ENCODE measurements around the gene ACOX3. TPM values are rescaled to one million over a fixed set of nuclear protein-coding genes. Genes with fewer than 3 reads are reported as not detected.
A peak's percentile ranks its signal among the peaks of the same experiment; 100 is the strongest.

The ACOX3 gene
- polyA plus RNA-seq, 1 donor (not counting 4 experiments of a cell fraction or from before 2014, with no cell fraction given) = 6.7 TPM

DNA sequence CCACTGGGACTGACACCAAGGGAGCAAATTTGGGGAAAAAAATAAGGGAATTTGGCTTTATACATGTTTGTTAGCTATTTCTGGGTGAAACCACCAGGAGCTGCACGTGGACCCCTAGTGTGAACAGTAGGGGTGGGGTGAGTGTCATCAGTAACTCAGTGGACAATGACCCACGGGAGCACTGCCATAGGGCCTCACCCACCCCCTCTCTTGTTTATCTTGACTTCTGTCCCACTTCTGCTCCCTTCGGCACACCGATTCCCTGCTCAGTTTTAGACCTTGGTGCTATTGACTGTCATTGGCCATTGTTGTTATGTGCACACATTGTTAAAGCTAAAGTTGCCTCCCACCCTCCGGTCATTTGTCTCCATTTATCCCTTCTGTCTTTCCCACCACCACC lies 9.0 kb downstream of the ACOX3 start:
- DNase-seq (ENCODE audit: low read depth, low spot score) (no peak), FAIRE-seq (no peak)
- Histone ChIP-seq H3K9me3 (ENCODE audit: control insufficient read depth, low read depth, low read length) (no peaks in the 10 kb centered on the region), H3K9ac (ENCODE audit: control insufficient read depth, extremely low read depth, insufficient read depth, low read length) (no peak overlapping the region), H3K79me2 (ENCODE audit: control insufficient read depth, insufficient read depth, low read length) (peaks cover 6% of the 10 kb centered on the region), H4K20me1 (ENCODE audit: control insufficient read depth, extremely low read depth, insufficient read depth, low read length) (no peaks in the 10 kb centered on the region), H3K36me3 (ENCODE audit: control insufficient read depth in 2 of 2, extremely low read depth in 1 of 2, insufficient read depth in 2 of 2, low read length in 2 of 2) (no peaks in the 10 kb centered on the region), H3K27me3 (ENCODE audit: control insufficient read depth, extremely low read depth, insufficient read depth, low read length) (no peaks in the 10 kb centered on the region), H3K9me1 (ENCODE audit: control insufficient read depth, extremely low read depth, insufficient read depth, low read length) (no peaks in the 10 kb centered on the region), H2AFZ (ENCODE audit: control insufficient read depth, low read length) (no peak overlapping the region), H3K4me1 (ENCODE audit: control insufficient read depth, extremely low read depth, insufficient read depth, low read length) (peaks cover 24% of the 10 kb centered on the region), H3K27ac (ENCODE audit: control insufficient read depth, insufficient read depth, low read length) (no peak overlapping the region), H3K4me3 (ENCODE audit: control insufficient read depth in 2 of 3, extremely low read depth in 1 of 3, insufficient read depth in 2 of 3, low read depth in 1 of 3, low read length in 3 of 3) (no peak overlapping the region), H3K4me2 (ENCODE audit: control insufficient read depth, extremely low read depth, insufficient read depth, low read depth, low read length) (no peak overlapping the region)
- dilution Hi-C loops (cut with MboI; ENCODE audit: extremely low pct_ligation_motif_present, low sequenced_read_pairs) = no loop called here
- TF ChIP-seq CTCF (optimal IDR thresholded peaks at IDR 0.05 in 1 of 3, IDR thresholded peaks at IDR 0.05 in 1 of 3, conservative IDR thresholded peaks at IDR 0.05 in 1 of 3; ENCODE audit: extremely low read depth in 1 of 3, insufficient read depth in 2 of 3, low read length in 3 of 3) = no peak
- no peak for TF ChIP-seq EZH2 (IDR thresholded peaks at IDR 0.05; ENCODE audit: low read length)

- DNase-seq (ENCODE audit: low read depth, low spot score) (peak; percentile 23), FAIRE-seq (no peak)
- H3K27ac ChIP-seq (ENCODE audit: control insufficient read depth, insufficient read depth, low read length) = peak overlapping the region; percentile 16
Measured at GRCh38 chr4:8428288-8429097, 12.0 kb downstream of the ACOX3 start.

More at GRCh38 chr4:8428288-8429097, 12.0 kb downstream of the ACOX3 start:
- H3K9me1 ChIP-seq (ENCODE audit: control insufficient read depth, extremely low read depth, insufficient read depth, low read length) = no peaks in the 10 kb centered on the region
- no peak for TF ChIP-seq EZH2 (IDR thresholded peaks at IDR 0.05; ENCODE audit: low read length)
- TF ChIP-seq CTCF (optimal IDR thresholded peaks at IDR 0.05 in 1 of 3, IDR thresholded peaks at IDR 0.05 in 1 of 3, conservative IDR thresholded peaks at IDR 0.05 in 1 of 3; ENCODE audit: extremely low read depth in 1 of 3, insufficient read depth in 2 of 3, low read length in 3 of 3) = peak in 2 of 3 experiments; percentile 33 to 40
- H3K9ac ChIP-seq (ENCODE audit: control insufficient read depth, extremely low read depth, insufficient read depth, low read length) = peak overlapping the region; percentile 64
- H2AFZ ChIP-seq (ENCODE audit: control insufficient read depth, low read length) = peak overlapping the region; percentile 81
- no peaks in the 10 kb centered on the region for H4K20me1 ChIP-seq (ENCODE audit: control insufficient read depth, extremely low read depth, insufficient read depth, low read length)
- peak overlapping the region; percentile 53 to 80 (median 74) for H3K4me3 ChIP-seq (ENCODE audit: control insufficient read depth in 2 of 3, extremely low read depth in 1 of 3, insufficient read depth in 2 of 3, low read depth in 1 of 3, low read length in 3 of 3)
- peaks cover 10% of the 10 kb centered on the region for H3K4me1 ChIP-seq (ENCODE audit: control insufficient read depth, extremely low read depth, insufficient read depth, low read length)
- H3K36me3 ChIP-seq (ENCODE audit: control insufficient read depth in 2 of 2, extremely low read depth in 1 of 2, insufficient read depth in 2 of 2, low read length in 2 of 2) = no peaks in the 10 kb centered on the region
- H3K4me2 ChIP-seq (ENCODE audit: control insufficient read depth, extremely low read depth, insufficient read depth, low read depth, low read length) = peak overlapping the region; percentile 75
- H3K9me3 ChIP-seq (ENCODE audit: control insufficient read depth, low read depth, low read length) = no peaks in the 10 kb centered on the region
- no peaks in the 10 kb centered on the region for H3K27me3 ChIP-seq (ENCODE audit: control insufficient read depth, extremely low read depth, insufficient read depth, low read length)
- peaks cover 3% of the 10 kb centered on the region for H3K79me2 ChIP-seq (ENCODE audit: control insufficient read depth, insufficient read depth, low read length)
- dilution Hi-C loops (cut with MboI; ENCODE audit: extremely low pct_ligation_motif_present, low sequenced_read_pairs) = no loop called here

Data from keratinocyte (primary cell).